ENCODE data around the gene TTC38.

Gene TTC38

GRCh38 chr22:46267431-46268279 lies at the start of gene TTC38:
TTC38 (plus strand) TSS chr22:46268008; CDS start chr22:46268040, 32 bp downstream.
- DNase-seq (ENCODE audit: low read depth), result peak; percentile 75
- peak within 1 kb of the TSS; percentile 85 for H3K4me3 ChIP-seq (ENCODE audit: low read depth, low read length)
- TF ChIP-seq, protein P1, sequence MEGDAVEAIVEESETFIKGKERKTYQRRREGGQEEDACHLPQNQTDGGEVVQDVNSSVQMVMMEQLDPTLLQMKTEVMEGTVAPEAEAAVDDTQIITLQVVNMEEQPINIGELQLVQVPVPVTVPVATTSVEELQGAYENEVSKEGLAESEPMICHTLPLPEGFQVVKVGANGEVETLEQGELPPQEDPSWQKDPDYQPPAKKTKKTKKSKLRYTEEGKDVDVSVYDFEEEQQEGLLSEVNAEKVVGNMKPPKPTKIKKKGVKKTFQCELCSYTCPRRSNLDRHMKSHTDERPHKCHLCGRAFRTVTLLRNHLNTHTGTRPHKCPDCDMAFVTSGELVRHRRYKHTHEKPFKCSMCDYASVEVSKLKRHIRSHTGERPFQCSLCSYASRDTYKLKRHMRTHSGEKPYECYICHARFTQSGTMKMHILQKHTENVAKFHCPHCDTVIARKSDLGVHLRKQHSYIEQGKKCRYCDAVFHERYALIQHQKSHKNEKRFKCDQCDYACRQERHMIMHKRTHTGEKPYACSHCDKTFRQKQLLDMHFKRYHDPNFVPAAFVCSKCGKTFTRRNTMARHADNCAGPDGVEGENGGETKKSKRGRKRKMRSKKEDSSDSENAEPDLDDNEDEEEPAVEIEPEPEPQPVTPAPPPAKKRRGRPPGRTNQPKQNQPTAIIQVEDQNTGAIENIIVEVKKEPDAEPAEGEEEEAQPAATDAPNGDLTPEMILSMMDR (conservative IDR thresholded peaks at IDR 0.05; ENCODE audit: low read depth, low read length), result no peak

DNA sequence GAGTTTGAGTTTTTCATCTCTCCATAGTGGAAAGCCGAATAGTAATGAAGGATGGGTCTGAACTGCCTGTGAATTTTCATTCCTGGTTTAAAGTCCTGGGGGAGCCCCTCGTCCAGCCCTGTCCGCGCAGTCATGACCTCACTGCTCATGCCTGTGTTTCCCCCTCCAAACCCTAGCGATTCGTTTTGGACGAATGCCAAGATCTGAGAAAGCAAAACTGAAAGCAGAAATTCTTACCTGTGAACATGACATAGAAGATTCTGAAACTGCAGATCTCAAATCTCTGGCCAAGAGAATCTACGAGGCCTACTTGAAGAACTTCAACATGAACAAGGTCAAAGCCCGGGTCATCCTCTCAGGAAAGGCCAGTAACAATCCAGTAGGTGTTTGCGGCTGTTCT lies 48.2 kb upstream of the TTC38 start:
- no peak overlapping the region for H3K4me3 ChIP-seq (ENCODE audit: low read depth, low read length)
- TF ChIP-seq, protein P1 (conservative IDR thresholded peaks at IDR 0.05; ENCODE audit: low read depth, low read length), result no peak
- no peak for DNase-seq (ENCODE audit: low read depth)

DNA sequence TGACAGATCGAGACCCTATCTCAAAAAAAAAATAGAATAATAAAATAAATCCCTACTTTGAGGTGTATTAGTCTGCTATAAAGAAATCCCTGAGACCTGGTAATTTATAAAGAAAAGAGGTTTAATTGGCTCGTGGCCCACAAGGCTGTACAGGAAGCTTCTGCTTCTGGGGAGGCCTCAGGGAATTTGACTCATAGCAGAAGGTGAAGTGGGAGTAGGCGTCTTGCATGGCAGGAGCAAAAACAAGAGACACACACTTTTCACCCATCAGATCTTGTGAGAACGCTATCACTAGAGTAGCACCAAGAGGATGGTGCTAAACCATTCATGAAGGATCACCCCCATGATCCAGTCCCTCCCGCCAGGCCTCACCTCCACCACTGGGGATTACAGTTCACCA lies 46.9 kb upstream of the TTC38 start:
- no peak overlapping the region for H3K4me3 ChIP-seq (ENCODE audit: low read depth, low read length)
- peak; percentile 52 for DNase-seq (ENCODE audit: low read depth)
- TF ChIP-seq, protein P1 (conservative IDR thresholded peaks at IDR 0.05; ENCODE audit: low read depth, low read length), result no peak

DNA sequence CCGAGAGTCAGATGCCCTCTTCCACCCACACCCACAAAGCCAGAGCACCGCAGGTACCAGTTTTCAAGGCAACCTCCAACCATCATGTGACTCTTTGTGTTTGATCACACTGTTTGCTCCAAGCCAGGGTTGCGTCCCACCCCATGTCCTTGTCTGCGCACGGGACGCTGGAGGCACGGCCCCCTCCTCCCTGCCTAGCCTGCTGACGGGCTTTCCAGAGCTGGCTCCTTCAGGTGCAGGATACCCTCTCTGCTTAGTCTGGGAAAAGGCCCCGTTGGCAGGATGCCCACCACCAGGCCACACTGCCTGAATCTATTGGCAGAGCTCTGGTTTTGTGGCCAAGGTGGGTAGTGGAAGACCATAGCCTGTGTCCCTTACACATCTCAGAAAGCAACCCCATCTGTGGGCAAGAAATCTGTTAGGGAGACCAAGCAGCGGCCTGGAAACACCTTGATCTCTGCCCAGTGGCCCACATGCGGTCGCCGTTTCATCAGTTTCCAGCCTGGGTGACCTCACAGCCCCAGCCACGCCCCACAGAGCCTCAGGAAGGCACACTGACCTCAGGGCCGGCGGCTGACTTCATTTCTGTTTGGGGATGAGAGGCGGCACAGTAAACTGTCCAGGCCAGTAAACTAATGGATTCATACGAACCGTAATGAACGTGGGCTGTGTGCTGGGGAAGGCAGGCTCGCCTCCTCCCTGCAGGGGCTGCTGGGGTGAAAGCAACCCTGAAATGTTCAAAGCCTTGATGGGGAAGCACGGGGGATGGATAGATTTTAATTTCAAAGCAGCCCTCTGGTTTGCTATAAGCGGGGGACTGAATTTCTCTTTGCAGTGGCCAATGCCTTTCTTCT lies 43.5 kb upstream of the TTC38 start:
- TF ChIP-seq, protein P1 (conservative IDR thresholded peaks at IDR 0.05; ENCODE audit: low read depth, low read length), result no peak

DNA sequence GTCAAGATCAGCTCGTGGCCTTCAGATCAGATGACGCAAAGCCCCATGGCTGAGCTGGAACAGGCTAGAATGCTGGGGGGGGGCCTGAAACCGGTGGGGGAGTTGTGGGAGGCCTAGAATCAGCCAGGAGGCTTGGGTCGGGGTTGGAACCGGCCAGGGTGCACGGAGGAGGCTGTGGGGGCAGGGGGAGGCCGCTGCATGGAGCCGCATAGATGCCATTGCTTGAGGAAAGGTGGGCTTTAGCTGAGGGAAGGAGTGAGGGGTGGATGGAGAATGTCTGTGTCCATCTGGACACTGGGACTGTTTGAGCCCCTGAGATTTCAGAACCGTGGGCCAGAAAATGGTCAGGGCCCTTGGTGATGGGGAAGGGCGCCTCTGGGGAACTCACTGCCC lies 42.9 kb upstream of the TTC38 start:
- no peak for DNase-seq (ENCODE audit: low read depth)
- no peak overlapping the region for H3K4me3 ChIP-seq (ENCODE audit: low read depth, low read length)

More for the DNA sequence above, 43.5 kb upstream of the TTC38 start:
- H3K4me3 ChIP-seq (ENCODE audit: low read depth, low read length), result no peak overlapping the region
- DNase-seq (ENCODE audit: low read depth), result no peak

DNA sequence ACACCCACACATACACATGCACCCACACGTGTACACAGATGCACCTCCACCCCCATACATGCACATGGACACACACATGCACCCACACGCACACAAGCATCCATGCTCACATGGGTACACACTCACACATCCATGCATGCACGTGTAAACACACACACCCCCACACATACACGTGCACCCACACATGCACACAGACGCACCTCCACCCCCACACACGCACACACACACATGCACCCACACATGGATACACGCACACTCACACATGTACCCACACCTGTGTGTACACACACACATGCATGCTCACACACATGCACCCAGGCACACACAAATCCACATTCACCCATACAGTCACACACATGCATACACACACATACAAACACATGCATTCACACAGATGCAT lies 42.2 kb upstream of the TTC38 start:
- H3K4me3 ChIP-seq (ENCODE audit: low read depth, low read length), result no peak overlapping the region
- TF ChIP-seq, protein P1 (conservative IDR thresholded peaks at IDR 0.05; ENCODE audit: low read depth, low read length), result no peak
- no peak for DNase-seq (ENCODE audit: low read depth)

More for the DNA sequence above, 42.9 kb upstream of the TTC38 start:
- TF ChIP-seq, protein P1 (conservative IDR thresholded peaks at IDR 0.05; ENCODE audit: low read depth, low read length), result no peak

All from choroid plexus epithelial cell (primary cell).